Activated CD4-positive, alpha-beta T cell treated with anti-CD3 and anti-CD28 coated beads, Interleukin-10, Interleukin-2, amounts not matched to agents 100 ng/mL and 50 ng/mL, durations not matched to agents 16 hours and 8 hours (primary cell): ENCODE results near the gene SMO.
A peak's percentile ranks its signal among the peaks of the same experiment; 100 is the strongest.
"Not testable (repeated sequence)": the region's sequence is repeated elsewhere in the genome, so short reads cannot be mapped to it uniquely, and the experiment has no call there.

ENCODE experiments used
- DNase-seq: peaks from one replicate; pipeline ENCODE4 v3.0.0-alpha.2; 2020

Gene SMO

DNA sequence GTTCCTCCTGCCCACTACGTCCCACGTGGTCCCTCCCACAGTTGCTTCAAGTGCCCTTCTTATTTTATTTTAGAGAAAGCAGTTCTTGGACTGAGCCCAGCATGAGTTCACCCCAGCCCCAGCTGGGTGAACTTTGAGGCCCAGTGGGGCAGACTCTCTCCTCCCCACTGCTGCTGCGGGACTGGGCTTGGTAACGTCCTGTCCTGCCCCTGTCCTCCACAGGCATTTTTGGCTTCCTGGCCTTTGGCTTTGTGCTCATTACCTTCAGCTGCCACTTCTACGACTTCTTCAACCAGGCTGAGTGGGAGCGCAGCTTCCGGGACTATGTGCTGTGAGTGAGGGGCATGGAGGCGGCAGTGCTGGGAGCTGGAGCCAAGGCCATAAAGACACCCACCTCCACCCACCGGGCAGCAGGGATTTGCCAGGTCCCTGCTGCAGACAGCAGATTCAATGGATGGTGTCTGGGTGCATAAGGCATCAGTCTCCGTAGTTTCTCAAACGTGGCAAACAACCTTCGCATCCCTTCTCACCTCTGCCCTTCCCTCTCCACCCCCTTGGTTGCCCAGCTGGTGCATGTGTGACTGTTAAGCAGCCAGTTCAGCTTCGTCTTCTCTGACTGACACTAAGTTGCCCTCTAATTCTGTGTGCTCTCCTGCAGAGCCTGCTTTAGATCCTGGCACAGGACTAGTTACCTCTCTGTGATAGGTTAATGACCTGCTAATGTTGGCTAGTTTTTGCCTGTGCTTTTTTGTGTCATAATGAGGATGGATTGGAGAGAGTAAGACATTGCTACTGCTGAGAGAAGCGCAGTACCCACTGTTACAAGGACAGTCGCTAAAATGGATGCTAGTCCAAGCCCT lies 20.9 kb downstream of the SMO start:
- DNase-seq, result no peak

DNA sequence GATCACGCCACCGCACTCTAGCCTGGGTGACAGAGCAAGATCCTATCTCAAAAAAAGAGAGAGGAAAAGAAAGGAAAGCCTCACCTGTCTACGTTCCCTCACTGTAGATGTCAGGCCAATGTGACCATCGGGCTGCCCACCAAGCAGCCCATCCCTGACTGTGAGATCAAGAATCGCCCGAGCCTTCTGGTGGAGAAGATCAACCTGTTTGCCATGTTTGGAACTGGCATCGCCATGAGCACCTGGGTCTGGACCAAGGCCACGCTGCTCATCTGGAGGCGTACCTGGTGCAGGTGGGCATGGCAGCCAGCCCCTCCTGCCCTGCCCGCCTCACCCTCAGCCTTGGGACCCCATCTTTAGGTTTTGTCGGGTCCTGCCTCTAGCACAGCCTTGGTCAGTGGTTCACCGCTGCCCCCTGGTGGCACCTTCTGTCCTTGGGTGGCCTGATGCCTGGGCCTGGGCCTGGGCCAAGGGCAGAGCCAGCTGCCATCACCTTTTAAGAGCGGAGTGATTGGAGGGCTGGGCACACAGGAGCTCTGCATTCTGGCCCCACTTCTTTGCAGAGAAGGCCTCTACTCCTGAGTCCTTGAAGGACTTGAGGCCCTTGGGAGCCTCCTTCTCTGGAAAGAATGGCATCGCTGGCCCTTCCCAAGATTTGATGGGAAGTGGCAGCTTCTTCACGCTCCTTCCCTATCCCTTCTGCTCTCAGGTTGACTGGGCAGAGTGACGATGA lies 22.0 kb downstream of the SMO start:
- DNase-seq, result peak; percentile 77

GRCh38 chr7:129210989-129211312 lies 22.5 kb downstream of the SMO start:
- no peak for DNase-seq

DNA sequence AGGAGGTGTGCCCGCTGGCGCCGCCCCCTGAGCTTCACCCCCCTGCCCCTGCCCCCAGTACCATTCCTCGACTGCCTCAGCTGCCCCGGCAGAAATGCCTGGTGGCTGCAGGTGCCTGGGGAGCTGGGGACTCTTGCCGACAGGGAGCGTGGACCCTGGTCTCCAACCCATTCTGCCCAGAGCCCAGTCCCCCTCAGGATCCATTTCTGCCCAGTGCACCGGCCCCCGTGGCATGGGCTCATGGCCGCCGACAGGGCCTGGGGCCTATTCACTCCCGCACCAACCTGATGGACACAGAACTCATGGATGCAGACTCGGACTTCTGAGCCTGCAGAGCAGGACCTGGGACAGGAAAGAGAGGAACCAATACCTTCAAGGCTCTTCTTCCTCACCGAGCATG lies 23.7 kb downstream of the SMO start:
- DNase-seq, result no peak

DNA sequence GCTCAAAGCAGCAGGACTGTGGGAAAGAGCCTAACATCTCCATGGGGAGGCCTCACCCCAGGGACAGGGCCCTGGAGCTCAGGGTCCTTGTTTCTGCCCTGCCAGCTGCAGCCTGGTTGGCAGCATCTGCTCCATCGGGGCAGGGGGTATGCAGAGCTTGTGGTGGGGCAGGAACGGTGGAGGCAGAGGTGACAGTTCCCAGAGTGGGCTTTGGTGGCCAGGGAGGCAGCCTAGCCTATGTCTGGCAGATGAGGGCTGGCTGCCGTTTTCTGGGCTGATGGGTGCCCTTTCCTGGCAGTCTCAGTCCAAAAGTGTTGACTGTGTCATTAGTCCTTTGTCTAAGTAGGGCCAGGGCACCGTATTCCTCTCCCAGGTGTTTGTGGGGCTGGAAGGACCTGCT lies 24.2 kb downstream of the SMO start:
- DNase-seq, result no peak

DNA sequence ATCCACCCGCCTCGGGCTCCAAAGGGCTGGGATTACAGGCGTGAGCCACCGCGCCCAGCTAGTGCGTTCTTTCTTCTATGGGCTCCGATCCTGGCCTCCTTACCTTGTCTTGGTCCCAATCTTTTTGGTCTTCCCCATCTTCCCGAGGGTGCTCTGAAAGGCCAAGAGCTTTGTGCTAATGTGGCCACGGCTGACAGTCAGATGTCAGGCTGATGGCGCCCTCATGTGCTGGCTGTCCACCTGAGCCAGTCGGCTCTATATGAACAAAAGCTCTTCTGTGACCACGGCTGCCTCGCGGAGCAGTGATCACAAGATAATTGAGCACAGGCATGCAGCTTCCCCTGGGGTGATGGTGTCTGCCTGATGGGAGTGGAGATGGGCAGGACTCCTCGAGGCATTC lies 25.4 kb downstream of the SMO start:
- DNase-seq, result peak; percentile 16

DNA sequence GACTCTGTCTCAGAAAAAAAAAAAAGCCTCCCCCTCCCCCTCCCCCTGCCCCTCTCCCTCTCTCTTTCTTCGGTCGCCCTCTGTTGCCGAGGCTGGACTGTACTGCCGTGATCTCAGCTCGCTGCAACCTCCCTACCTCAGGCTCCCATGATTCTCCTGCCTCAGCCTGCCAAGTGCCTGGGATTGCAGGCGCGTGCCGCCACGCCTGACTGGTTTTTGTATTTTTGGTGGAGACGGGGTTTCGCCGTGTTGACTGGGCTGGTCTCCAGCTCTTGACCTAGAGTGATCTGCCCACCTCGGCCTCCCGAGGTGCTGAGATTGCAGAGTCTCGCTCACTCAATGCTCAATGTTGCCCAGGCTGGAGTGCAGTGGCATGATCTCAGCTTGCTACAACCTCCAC lies 27.3 kb downstream of the SMO start:
- not testable (repeated sequence) for DNase-seq

- DNase-seq, result not testable (repeated sequence)
Measured at GRCh38 chr7:129216101-129216715, 27.8 kb downstream of the SMO start.

- DNase-seq, result not testable (repeated sequence)
Measured at GRCh38 chr7:129216821-129217416, 28.5 kb downstream of the SMO start.

DNA sequence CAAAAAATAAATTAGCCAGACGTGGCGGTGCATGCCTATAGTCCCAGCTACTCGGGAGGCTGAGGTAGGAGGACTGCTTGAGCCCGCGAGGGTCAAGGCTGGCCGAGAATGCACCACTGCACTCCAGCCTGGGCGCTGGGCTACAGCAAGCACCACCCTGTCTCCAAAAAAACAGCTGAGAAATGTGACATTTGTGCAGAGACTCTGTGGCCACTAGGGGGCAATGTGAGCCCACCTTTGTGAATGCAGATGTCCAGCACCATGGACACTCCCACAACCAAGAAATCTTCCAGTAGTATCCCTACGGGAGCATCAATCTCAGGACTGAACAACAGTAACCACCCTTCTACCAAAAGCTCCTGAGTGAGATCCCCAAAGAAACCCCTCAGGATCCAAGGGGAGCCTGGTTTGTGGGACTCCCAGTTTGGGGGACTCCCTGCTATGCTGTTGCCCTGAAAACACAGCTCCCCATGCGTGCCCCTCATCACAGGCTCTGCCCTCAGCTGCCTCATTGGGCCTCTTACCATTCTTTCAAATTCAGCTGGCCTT lies 30.2 kb downstream of the SMO start:
- peak; percentile 83 for DNase-seq

DNA sequence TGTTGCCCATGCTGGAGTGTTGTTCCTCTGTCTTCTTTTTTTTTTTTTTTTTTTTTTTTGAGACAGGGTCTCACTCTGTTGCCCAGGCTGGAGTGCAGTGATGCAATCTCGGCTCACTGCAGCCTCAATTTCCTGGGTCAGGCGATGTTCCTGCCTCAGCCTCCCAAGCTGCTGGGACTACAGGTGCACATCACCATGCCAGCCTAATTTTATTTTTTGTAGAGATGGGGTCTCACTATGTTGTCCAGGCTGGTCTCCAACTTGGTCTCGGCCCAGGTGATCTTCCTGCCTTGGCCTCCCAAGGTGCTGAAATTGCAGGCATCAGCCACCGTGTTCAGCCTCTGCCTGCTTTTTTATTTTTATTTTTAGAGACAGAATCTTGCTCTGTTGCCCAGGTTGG lies 30.7 kb downstream of the SMO start:
- not testable (repeated sequence) for DNase-seq

DNA sequence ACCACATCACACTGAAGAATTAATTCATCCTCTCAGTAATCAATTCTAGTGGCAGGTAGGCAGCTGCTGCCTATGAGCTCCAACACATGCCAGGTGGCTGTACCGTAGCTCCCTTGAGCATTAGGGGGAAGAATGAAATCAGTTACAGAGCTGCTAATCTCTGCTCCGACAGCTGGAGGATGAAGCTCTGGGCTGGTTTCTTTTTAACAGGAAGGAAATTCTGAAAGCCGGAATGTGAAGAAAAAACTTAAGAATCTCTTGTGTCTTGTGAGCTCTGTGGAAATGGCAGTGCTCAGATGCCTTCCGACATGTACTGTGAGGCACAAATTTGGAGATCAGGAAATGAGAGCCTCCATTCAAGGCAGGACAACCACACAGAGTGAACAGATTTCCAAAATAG lies 33.6 kb downstream of the SMO start:
- DNase-seq, result no peak

- DNase-seq, result peak; percentile 98
Measured at GRCh38 chr7:129224251-129225205, 36.1 kb downstream of the SMO start, which contains the start of gene AHCYL2. AHCYL2 (plus strand) TSS chr7:129225030.

DNA sequence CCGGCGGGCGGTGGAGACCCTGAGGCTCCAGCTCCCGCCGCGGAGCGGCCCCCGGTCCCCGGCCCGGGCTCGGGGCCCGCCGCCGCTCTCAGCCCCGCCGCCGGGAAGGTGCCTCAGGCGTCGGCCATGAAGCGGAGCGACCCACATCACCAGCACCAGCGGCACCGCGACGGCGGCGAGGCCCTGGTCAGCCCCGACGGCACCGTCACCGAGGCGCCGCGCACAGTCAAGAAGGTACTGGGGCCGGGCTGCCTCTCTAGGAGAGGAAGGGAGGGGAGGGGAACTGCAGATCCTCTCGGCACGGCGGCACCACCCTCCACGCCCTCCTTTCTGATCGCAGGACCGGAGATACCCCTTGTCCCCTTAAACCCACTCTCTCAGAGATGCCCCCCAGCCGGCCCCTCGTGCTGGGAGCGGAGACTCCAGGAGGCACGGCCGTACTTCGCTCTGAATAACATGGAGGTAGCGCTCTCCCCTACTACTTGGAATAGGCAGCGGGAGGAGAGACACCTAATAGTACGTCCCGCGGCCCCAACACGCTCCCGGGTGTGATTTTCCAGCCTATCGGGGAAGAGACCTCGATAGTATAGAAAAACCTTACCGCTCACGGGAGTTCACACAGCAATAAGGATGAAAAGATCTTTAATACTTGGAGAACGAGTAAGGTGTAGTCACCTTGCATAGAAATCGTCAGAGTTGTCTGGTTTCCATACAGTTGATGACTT lies 36.9 kb downstream of the SMO start:
- DNase-seq, result peak; percentile 67

- peak; percentile 11 for DNase-seq
Measured at GRCh38 chr7:129225931-129226572, 37.6 kb downstream of the SMO start.

GRCh38 chr7:129227646-129228578 lies 39.5 kb downstream of the SMO start:
- no peak for DNase-seq

- DNase-seq, result no peak
Measured at GRCh38 chr7:129228633-129229032, 40.2 kb downstream of the SMO start.

DNA sequence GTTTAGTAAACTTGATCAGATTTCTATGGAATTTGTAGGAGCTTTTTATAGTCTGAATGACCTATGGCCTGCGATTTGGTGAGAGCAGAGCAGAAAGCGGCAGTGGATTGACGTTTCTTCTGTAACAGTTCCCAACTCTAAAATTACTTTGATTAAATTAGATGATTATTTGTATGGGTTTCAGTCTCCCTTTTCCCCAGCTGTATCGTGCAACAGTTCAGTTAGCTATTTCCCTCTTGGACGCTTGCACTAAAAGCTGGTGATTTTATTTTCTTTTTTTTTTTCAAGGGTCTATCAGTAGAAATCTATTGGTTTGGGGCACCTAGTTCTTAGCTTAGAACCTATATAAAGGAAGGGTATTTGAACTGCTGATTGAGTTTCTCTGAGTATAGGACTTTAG lies 43.2 kb downstream of the SMO start:
- no peak for DNase-seq

GRCh38 chr7:129238546-129238945 lies 50.1 kb downstream of the SMO start:
- no peak for DNase-seq
